ENCODE data around the gene TMEM52. TPM values are rescaled to one million over a fixed set of nuclear protein-coding genes. Genes with fewer than 3 reads are reported as not detected.

Gene TMEM52
- total and polyA plus RNA-seq, 2 donors (not counting 3 experiments of a cell fraction or from before 2014, with no cell fraction given) = 1.6 to 1.7 TPM

- H3K4me1 ChIP-seq (ENCODE audit: control insufficient read depth, extremely low read depth, insufficient read depth, low read length) = peaks cover 7% of the 10 kb centered on the region
- no peaks in the 10 kb centered on the region for H3K9me3 ChIP-seq (replicated peaks; ENCODE audit: control insufficient read depth, insufficient read depth, low read length)
- H3K79me2 ChIP-seq (ENCODE audit: control insufficient read depth, insufficient read depth, low read length) = no peaks in the 10 kb centered on the region
- intact Hi-C loops (cut with micrococcal nuclease) = no loop called here
- FAIRE-seq (no peak), DNase-seq (ENCODE audit: low read depth, low spot score) (no peak)
- no peak overlapping the region for H3K4me2 ChIP-seq (ENCODE audit: insufficient read depth, low read length)
- no peak overlapping the region for H3K9ac ChIP-seq (replicated peaks; ENCODE audit: extremely low read depth, insufficient read depth, low read length)
- dilution Hi-C loops (cut with MboI; ENCODE audit: extremely low pct_ligation_motif_present, low sequenced_read_pairs) = no loop called here
- no peak overlapping the region for H2AFZ ChIP-seq (ENCODE audit: low read depth, low read length)
- no peaks in the 10 kb centered on the region for H4K20me1 ChIP-seq (replicated peaks; ENCODE audit: control insufficient read depth, extremely low read depth, insufficient read depth, low read length)
- H3K27me3 ChIP-seq (ENCODE audit: control insufficient read depth in 2 of 2, insufficient read depth in 2 of 2, low read length in 2 of 2) = no peaks in the 10 kb centered on the region
- TF ChIP-seq FOS (IDR thresholded peaks at IDR 0.05; ENCODE audit: borderline replicate concordance, insufficient read depth, low read length) = no peak
- no peak for TF ChIP-seq POLR2AphosphoS5 (IDR thresholded peaks at IDR 0.05; ENCODE audit: insufficient read depth, low read depth, low read length)
- no peak for TF ChIP-seq POLR2A (IDR thresholded peaks at IDR 0.05; ENCODE audit: low read depth, low read length)
- ChIA-PET CTCF (interaction anchor here (0.6 to 2.6 kb wide), 3 partner anchors 10 to 13 kb away, joined by 3 to 15 read pairs (median 3); no protein-coding TSS in a partner anchor), POLR2A (no interaction called here)
- no peak overlapping the region for H3K4me3 ChIP-seq (replicated peaks in 1 of 3; ENCODE audit: insufficient read depth in 1 of 3, low read depth in 1 of 3, low read length in 3 of 3)
- no peak overlapping the region for H3K27ac ChIP-seq (ENCODE audit: insufficient read depth, low read depth, low read length)
- no peaks in the 10 kb centered on the region for H3K9me1 ChIP-seq (replicated peaks; ENCODE audit: control insufficient read depth, extremely low read depth, insufficient read depth, low read length)
- no peaks in the 10 kb centered on the region for H3K36me3 ChIP-seq (ENCODE audit: control insufficient read depth in 2 of 2, extremely low read depth in 1 of 2, insufficient read depth in 2 of 2, low read length in 2 of 2)
- BruUV-seq (replicated peaks) = no TSS peak
Observed at GRCh38 chr1:1895456-1896336, 23.4 kb downstream of the TMEM52 start.

GRCh38 chr1:1895060-1895418, 24.0 kb downstream of the TMEM52 start:
- Histone ChIP-seq H3K4me1 (ENCODE audit: control insufficient read depth, extremely low read depth, insufficient read depth, low read length) (peaks cover 7% of the 10 kb centered on the region), H3K9me3 (replicated peaks; ENCODE audit: control insufficient read depth, insufficient read depth, low read length) (no peaks in the 10 kb centered on the region), H3K79me2 (ENCODE audit: control insufficient read depth, insufficient read depth, low read length) (peaks cover 4% of the 10 kb centered on the region), H3K9ac (replicated peaks; ENCODE audit: extremely low read depth, insufficient read depth, low read length) (no peak overlapping the region), H3K9me1 (replicated peaks; ENCODE audit: control insufficient read depth, extremely low read depth, insufficient read depth, low read length) (no peaks in the 10 kb centered on the region), H4K20me1 (replicated peaks; ENCODE audit: control insufficient read depth, extremely low read depth, insufficient read depth, low read length) (no peaks in the 10 kb centered on the region), H3K4me3 (replicated peaks in 1 of 3; ENCODE audit: insufficient read depth in 1 of 3, low read depth in 1 of 3, low read length in 3 of 3) (no peak overlapping the region), H3K27me3 (ENCODE audit: control insufficient read depth in 2 of 2, insufficient read depth in 2 of 2, low read length in 2 of 2) (no peaks in the 10 kb centered on the region), H2AFZ (ENCODE audit: low read depth, low read length) (no peak overlapping the region), H3K4me2 (ENCODE audit: insufficient read depth, low read length) (no peak overlapping the region), H3K27ac (ENCODE audit: insufficient read depth, low read depth, low read length) (no peak overlapping the region), H3K36me3 (ENCODE audit: control insufficient read depth in 2 of 2, extremely low read depth in 1 of 2, insufficient read depth in 2 of 2, low read length in 2 of 2) (no peaks in the 10 kb centered on the region)
- DNase-seq (ENCODE audit: low read depth, low spot score) (no peak), FAIRE-seq (no peak)
- TF ChIP-seq GATA2 (IDR thresholded peaks at IDR 0.05; ENCODE audit: insufficient read depth, insufficient read length, low read depth, low read length) (no peak), MYC (IDR thresholded peaks at IDR 0.05; ENCODE audit: low read depth, low read length) (no peak), MAX (IDR thresholded peaks at IDR 0.05; ENCODE audit: insufficient read depth, insufficient read length) (no peak)
- BruUV-seq (replicated peaks) = no TSS peak
- CTCF ChIA-PET = interaction anchor here (0.6 kb wide), 1 partner anchor 11 kb away, joined by 3 read pairs; no protein-coding TSS in a partner anchor
- dilution Hi-C loops (cut with MboI; ENCODE audit: extremely low pct_ligation_motif_present, low sequenced_read_pairs) = no loop called here
- POLR2A ChIA-PET = no interaction called here
- intact Hi-C loops (cut with micrococcal nuclease) = no loop called here
